ENCODE results near the gene TMEM185A.

DNA sequence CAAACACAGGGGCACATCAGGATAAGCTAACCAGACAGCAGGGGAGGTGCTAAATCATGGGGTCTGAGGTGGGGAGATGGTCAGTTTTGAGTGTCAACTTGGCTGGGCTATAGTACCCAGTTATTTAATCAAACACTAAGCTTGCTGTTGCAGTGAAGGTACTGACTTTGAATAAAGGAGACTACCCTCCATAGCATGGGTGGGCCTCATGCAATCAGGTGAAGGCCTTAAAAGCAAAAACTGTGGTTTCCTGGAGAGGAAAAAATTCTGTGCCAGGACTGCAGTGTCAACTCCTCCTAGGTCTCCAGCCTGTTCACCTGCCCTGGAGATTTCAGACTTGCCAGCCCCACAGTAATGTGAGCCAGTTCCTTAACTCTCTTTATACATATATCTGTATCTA, 23.9 kb downstream of the TMEM185A start:
- TF ChIP-seq CTCF (IDR thresholded peaks at IDR 0.05; ENCODE audit: low read depth, low read length, poor library complexity, severe bottlenecking) (no peak), EZH2phosphoT487 (IDR thresholded peaks at IDR 0.05; ENCODE audit: borderline replicate concordance, low read length) (no peak)

All from DOHH2 (cell line).